ENCODE measurements around the gene FBXL13.

GRCh38 chr7:103077318-103077717, 2.7 kb upstream of the FBXL13 start:
- TF ChIP-seq, protein P1, sequence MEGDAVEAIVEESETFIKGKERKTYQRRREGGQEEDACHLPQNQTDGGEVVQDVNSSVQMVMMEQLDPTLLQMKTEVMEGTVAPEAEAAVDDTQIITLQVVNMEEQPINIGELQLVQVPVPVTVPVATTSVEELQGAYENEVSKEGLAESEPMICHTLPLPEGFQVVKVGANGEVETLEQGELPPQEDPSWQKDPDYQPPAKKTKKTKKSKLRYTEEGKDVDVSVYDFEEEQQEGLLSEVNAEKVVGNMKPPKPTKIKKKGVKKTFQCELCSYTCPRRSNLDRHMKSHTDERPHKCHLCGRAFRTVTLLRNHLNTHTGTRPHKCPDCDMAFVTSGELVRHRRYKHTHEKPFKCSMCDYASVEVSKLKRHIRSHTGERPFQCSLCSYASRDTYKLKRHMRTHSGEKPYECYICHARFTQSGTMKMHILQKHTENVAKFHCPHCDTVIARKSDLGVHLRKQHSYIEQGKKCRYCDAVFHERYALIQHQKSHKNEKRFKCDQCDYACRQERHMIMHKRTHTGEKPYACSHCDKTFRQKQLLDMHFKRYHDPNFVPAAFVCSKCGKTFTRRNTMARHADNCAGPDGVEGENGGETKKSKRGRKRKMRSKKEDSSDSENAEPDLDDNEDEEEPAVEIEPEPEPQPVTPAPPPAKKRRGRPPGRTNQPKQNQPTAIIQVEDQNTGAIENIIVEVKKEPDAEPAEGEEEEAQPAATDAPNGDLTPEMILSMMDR (IDR thresholded peaks at IDR 0.05) = no peak
- TF ChIP-seq POLR2A (IDR thresholded peaks at IDR 0.05) = no peak
